ENCODE measurements around the gene GREB1L. TPM values are rescaled to one million over a fixed set of nuclear protein-coding genes. Genes with fewer than 3 reads are reported as not detected.
"Not testable (repeated sequence)": the region's sequence is repeated elsewhere in the genome, so short reads cannot be mapped to it uniquely, and the experiment has no call there.

GREB1L gene
- total and polyA plus RNA-seq, 2 donors, result 0.10 to 1.4 TPM

DNA sequence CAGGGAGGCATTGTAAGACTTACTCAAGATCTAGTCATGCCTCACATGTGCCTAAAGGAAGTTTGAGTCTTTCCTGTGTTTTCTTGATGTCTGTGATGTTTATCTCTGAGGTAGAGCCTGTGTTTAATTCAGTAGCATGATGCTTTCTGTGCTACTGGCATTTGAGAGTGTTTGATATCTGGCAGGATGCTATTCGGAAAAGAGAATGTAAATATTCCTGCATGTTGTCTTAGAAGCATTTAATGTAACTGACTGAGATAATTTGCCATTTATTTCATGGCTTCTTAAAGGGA is 58.8 kb downstream of the GREB1L start:
- H3K4me1 ChIP-seq (ENCODE audit: insufficient read depth), result no peaks in the 10 kb centered on the region
- no peak overlapping the region for H3K4me3 ChIP-seq (ENCODE audit: low read depth, low read length)
- no peak for DNase-seq (ENCODE audit: extremely low spot score)
- H3K36me3 ChIP-seq (ENCODE audit: insufficient read depth), result no peaks in the 10 kb centered on the region
- WGBS, result 15% methylated on average over 1 of the region's 1 CpG
- H3K27ac ChIP-seq (ENCODE audit: low read depth), result no peak overlapping the region

DNA sequence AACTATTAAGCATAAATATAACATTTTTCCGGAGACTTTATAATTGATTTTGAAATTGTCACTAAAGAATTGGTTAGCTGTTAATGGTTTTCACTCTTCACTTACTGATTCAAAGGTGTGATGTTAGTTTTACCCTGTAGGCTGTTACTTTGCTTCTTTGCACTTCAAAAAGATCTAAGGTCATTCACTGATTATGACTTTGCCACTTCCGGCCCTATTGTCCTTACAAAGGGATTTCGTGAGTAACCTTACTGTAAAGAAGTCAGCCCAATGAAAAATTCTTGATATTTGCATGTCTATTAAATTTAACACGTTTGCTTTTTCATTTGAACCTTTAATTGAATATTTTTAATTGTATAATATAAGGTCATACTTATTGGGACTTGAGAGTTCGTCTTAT is 61.4 kb downstream of the GREB1L start:
- 50% methylated on average over 5 of the region's 5 CpGs for WGBS
- DNase-seq (ENCODE audit: extremely low spot score), result no peak
- H3K36me3 ChIP-seq (ENCODE audit: insufficient read depth), result no peaks in the 10 kb centered on the region

DNA sequence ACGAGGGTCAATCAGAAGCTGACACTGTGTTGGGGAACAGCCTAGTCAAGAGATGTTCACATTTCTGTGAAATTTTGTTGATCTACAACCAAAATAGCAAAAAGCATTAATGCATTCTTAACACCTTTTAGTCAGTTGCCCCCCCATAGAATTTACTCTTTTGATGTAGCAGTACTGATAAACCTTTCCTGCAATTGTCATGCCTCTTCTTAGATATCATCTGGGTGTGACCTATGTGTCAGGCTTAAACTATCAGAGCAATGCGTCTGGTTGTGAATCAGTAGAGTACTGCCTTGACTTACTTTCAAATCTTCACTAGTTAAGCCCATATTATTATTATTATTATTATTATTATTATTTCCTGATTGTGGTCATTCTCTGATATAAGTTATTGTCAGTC is 61.9 kb downstream of the GREB1L start:
- Histone ChIP-seq H3K4me1 (ENCODE audit: insufficient read depth) (no peaks in the 10 kb centered on the region), H3K36me3 (ENCODE audit: insufficient read depth) (no peaks in the 10 kb centered on the region), H3K4me3 (ENCODE audit: low read depth, low read length) (no peak overlapping the region), H3K27ac (ENCODE audit: low read depth) (no peak overlapping the region)
- WGBS, result 53% methylated on average over 2 of the region's 2 CpGs
- DNase-seq (ENCODE audit: extremely low spot score), result no peak

More for the DNA sequence above, 61.4 kb downstream of the GREB1L start:
- no peaks in the 10 kb centered on the region for H3K4me1 ChIP-seq (ENCODE audit: insufficient read depth)
- H3K4me3 ChIP-seq (ENCODE audit: low read depth, low read length), result no peak overlapping the region
- no peak overlapping the region for H3K27ac ChIP-seq (ENCODE audit: low read depth)

DNA sequence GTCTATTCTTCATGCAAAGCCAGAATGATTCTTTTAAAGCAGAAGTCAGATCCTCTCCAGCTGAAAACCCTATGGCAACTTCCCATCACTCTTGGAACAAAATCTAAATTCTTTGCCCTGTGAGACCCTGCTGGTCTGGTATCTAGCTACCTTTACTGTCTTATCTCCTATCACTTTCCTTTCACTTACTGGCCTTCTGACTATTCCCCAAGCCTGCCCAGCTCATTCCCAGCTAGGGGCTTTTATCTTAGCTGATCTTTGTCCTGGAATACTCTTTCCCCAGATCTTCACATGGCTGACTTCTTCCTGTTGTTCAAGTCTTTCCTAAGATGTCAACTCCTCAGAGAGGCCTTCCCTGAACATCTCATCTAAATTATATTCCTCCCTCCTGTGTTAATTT is 63.6 kb downstream of the GREB1L start:
- H3K36me3 ChIP-seq (ENCODE audit: insufficient read depth), result no peaks in the 10 kb centered on the region
- H3K4me1 ChIP-seq (ENCODE audit: insufficient read depth), result no peaks in the 10 kb centered on the region
- H3K4me3 ChIP-seq (ENCODE audit: low read depth, low read length), result no peak overlapping the region
- no peak overlapping the region for H3K27ac ChIP-seq (ENCODE audit: low read depth)
- no peak for DNase-seq (ENCODE audit: extremely low spot score)

DNA sequence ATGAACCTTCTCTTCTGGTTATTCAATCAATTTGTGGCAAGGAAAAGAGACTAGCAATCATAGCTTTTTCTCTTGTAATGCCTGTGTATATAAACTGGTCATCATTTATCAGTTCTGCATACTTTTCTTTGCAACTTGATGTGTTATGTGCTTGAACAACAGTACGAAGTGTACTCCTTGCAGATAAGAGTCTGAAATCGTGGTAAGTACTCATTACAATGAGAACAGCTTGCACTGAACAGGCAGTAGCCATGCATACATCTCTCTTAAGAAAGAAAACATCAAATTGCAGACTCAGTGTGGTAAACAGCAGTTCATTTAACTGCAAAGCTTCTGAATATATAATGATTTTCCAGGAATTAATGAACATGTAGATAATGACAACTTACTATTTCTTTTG is 64.3 kb downstream of the GREB1L start:
- Histone ChIP-seq H3K27ac (ENCODE audit: low read depth) (no peak overlapping the region), H3K4me3 (ENCODE audit: low read depth, low read length) (no peak overlapping the region), H3K36me3 (ENCODE audit: insufficient read depth) (no peaks in the 10 kb centered on the region), H3K4me1 (ENCODE audit: insufficient read depth) (no peaks in the 10 kb centered on the region)
- 39% methylated on average over 2 of the region's 2 CpGs for WGBS
- no peak for DNase-seq (ENCODE audit: extremely low spot score)

DNA sequence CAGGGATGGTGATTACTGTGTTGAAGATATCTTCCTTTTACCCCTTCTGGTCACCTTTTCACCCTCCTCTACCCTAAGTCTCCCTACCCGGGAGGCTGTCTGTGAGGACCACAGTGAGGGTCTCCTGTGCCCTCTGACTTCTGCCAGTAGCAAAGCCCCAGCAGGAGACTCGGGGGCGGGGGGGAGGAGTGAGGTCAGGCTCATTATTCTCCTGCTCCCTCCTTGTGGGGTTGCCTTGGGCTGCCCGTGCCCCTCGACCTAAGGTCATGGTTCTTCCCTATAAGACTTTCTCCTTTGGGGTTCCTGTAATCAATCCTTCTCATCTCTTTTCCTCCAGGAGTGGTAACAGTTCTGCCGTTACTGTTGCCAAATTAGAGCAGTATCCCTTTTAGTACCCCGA is 65.5 kb downstream of the GREB1L start:
- no peak overlapping the region for H3K27ac ChIP-seq (ENCODE audit: low read depth)
- no peak for DNase-seq (ENCODE audit: extremely low spot score)
- no peaks in the 10 kb centered on the region for H3K4me1 ChIP-seq (ENCODE audit: insufficient read depth)
- no peak overlapping the region for H3K4me3 ChIP-seq (ENCODE audit: low read depth, low read length)
- no peaks in the 10 kb centered on the region for H3K36me3 ChIP-seq (ENCODE audit: insufficient read depth)
- 57% methylated on average over 7 of the region's 7 CpGs for WGBS

DNA sequence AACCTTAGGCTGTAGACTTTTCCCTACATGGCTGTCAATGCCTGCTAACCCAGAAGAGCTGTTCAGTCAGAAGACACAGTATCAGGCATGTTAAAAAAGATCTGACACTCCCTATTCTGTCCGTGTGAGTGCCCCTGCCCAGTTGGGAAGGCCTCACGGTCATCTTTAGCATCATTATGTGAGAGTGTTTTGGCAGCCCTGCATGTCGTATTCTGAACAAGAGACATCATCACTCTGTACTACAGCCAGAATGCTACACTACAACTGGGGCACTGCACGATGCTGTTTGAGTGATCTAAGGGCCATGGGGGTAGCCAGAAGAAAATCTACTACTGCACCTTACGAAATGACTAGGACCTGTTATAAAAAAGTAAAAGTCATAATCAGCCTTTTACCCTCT is 67.2 kb downstream of the GREB1L start:
- Histone ChIP-seq H3K4me1 (ENCODE audit: insufficient read depth) (no peaks in the 10 kb centered on the region), H3K4me3 (ENCODE audit: low read depth, low read length) (no peak overlapping the region), H3K36me3 (ENCODE audit: insufficient read depth) (no peaks in the 10 kb centered on the region), H3K27ac (ENCODE audit: low read depth) (no peak overlapping the region)
- WGBS, result 69% methylated on average over 5 of the region's 5 CpGs
- no peak for DNase-seq (ENCODE audit: extremely low spot score)

DNA sequence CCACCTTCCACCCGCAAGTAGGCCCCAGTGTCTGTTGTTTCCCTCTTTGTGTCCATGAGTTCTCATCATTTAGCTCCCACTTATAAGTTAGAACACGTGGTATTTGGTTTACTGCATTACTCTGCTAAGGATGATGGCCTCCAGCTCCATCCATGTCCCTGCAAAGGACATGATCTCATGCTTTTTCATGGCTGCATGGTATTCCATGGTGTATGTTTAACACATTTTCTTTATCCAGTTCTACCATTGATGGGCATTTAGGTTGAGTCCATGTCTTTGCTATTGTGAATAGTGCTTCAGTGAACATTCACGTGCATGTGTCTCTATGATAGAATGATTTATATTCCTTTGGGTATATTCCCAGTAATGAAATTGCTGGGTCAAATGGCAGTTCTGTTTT is 69.9 kb downstream of the GREB1L start:
- H3K4me1 ChIP-seq (ENCODE audit: insufficient read depth); H3K36me3 ChIP-seq (ENCODE audit: insufficient read depth); H3K27ac ChIP-seq (ENCODE audit: low read depth); DNase-seq (ENCODE audit: extremely low spot score); H3K4me3 ChIP-seq (ENCODE audit: low read depth, low read length): not testable (repeated sequence)
- 83% methylated on average over 3 of the region's 3 CpGs for WGBS

DNA sequence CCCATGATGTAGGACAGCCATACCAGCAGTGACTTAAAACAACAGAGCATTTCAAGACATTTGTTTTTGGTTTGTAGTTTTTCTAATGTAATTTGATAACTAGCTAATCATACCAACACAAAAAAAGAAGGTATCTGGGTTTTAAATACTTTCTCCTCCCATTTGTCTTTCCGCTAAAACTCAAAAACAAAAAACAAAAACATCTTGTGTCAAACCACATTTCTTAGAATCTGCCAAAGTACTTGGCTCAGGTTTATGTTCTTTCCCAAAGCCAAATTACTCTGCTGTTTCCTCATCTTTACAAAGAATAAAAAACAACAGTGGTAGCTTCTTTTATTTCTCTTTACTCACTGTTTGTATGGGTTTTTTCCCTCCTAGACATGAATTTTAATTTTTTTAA is 71.5 kb downstream of the GREB1L start:
- Histone ChIP-seq H3K36me3 (ENCODE audit: insufficient read depth) (no peaks in the 10 kb centered on the region), H3K4me1 (ENCODE audit: insufficient read depth) (no peaks in the 10 kb centered on the region), H3K4me3 (ENCODE audit: low read depth, low read length) (no peak overlapping the region), H3K27ac (ENCODE audit: low read depth) (no peak overlapping the region)
- whole genome bisulfite sequencing, result 89% methylated on average over 1 of the region's 1 CpG
- no peak for DNase-seq (ENCODE audit: extremely low spot score)

DNA sequence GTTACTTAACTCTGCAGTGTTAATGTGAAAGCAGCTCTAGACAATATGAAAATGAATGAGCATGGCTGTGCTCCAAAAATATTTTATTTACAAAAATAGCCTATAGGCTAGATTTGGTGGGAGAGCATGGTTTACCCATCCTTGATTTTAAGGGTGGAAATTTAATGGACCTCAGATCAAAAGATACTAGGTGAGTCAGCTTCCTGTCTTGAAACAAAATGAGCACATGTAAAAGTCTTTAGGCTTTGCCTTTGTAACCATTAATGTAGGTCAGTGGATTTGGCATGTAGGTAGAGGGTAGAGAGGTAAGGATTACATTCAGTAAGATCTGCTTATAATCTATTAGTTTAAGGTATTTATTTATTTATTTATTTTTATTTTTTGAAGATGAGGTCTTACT is 72.7 kb downstream of the GREB1L start:
- no peak for DNase-seq (ENCODE audit: extremely low spot score)
- H3K4me3 ChIP-seq (ENCODE audit: low read depth, low read length), result no peak overlapping the region
- no peaks in the 10 kb centered on the region for H3K36me3 ChIP-seq (ENCODE audit: insufficient read depth)
- H3K27ac ChIP-seq (ENCODE audit: low read depth), result no peak overlapping the region
- H3K4me1 ChIP-seq (ENCODE audit: insufficient read depth), result no peaks in the 10 kb centered on the region

DNA sequence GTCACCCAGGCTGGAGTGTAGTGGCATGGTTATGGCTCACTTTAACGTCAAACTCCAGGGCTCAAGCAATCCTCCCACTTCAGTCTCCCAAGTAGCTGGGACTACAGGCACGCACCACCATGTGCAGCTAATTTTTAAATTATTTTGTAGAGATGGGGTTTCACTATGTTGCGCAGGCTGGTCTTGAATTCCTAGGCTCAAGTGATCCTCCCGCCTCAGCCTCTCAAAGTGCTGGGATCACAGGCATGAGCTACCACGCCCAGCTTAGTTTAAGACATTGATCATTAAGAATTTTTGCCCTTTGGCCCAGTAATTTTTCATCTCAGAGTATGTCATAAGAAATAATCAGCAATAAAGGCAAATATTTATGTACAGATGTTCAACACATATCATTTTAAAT is 73.1 kb downstream of the GREB1L start:
- DNase-seq (ENCODE audit: extremely low spot score), result not testable (repeated sequence)

DNA sequence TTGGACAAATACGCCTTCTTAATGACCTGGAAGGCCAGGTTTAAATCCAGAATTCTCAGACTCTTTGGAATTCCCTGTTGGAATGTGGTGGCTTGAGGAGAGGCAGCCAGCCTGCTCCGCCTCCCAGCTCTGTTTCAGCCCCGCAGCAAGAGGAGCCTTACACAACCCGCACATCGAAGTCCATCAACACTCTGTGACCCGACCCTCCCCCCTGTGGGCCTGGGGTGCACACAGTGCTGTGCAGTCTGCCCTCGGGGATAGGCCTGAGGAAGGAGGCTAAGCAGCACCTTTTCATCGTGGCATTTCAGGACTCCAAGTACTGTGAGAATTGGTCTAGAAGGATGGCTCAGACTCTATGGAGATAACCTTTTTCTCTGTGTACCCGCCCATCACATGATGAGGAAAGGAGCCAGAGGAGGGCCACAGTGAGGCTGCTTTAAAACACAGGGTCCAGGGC is 73.7 kb downstream of the GREB1L start:
- Histone ChIP-seq H3K27ac (ENCODE audit: low read depth) (no peak overlapping the region), H3K4me1 (ENCODE audit: insufficient read depth) (no peaks in the 10 kb centered on the region), H3K4me3 (ENCODE audit: low read depth, low read length) (no peak overlapping the region), H3K36me3 (ENCODE audit: insufficient read depth) (no peaks in the 10 kb centered on the region)
- 41% methylated on average over 9 of the region's 9 CpGs for WGBS
- no peak for DNase-seq (ENCODE audit: extremely low spot score)

More for the DNA sequence above, 73.1 kb downstream of the GREB1L start:
- H3K36me3 ChIP-seq (ENCODE audit: insufficient read depth); H3K27ac ChIP-seq (ENCODE audit: low read depth); H3K4me3 ChIP-seq (ENCODE audit: low read depth, low read length); H3K4me1 ChIP-seq (ENCODE audit: insufficient read depth): not testable (repeated sequence)
- WGBS, result 92% methylated on average over 5 of the region's 5 CpGs

DNA sequence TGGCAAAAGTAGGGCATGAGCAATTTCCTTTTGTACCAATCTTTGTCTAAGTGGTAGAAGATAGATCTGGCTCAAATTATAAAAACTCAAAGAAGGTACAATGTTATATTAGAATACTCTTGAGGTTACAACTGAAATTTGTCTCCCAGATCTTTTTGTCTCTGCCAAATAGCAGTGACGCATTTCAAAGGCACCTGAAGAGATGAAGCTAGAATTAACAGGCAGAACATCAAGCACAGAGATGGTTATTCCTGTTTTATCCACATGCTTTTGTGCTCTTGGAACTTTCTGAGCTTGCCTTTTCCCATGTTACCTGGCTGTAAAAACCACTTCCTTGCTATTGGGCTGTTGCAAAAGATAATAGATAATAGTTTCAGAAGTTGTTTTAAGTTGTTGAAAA is 74.3 kb downstream of the GREB1L start:
- no peaks in the 10 kb centered on the region for H3K36me3 ChIP-seq (ENCODE audit: insufficient read depth)
- no peak overlapping the region for H3K4me3 ChIP-seq (ENCODE audit: low read depth, low read length)
- no peak for DNase-seq (ENCODE audit: extremely low spot score)
- no peaks in the 10 kb centered on the region for H3K4me1 ChIP-seq (ENCODE audit: insufficient read depth)
- 81% methylated on average over 1 of the region's 1 CpG for WGBS
- H3K27ac ChIP-seq (ENCODE audit: low read depth), result no peak overlapping the region

DNA sequence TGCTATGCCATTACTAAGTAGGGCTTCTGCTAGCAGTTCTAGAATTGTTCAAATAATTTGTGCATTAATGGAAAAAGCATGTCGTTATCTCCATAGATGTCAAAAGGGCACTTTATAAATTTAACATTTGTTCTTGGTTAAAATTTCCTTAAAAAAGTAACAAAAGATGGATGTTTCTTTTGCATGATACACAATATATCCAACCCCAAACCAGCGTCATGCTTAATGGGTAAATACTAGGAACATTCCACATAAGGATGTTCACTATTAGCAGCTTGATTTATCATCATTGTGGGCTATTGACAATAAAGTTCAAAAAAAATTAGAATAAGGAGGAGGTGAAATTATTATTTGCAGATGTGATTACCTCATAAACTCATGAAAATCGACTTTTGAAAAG is 79.7 kb downstream of the GREB1L start:
- 77% methylated on average over 3 of the region's 3 CpGs for WGBS
- no peak for DNase-seq (ENCODE audit: extremely low spot score)
- no peaks in the 10 kb centered on the region for H3K4me1 ChIP-seq (ENCODE audit: insufficient read depth)
- H3K27ac ChIP-seq (ENCODE audit: low read depth), result no peak overlapping the region
- no peaks in the 10 kb centered on the region for H3K36me3 ChIP-seq (ENCODE audit: insufficient read depth)
- no peak overlapping the region for H3K4me3 ChIP-seq (ENCODE audit: low read depth, low read length)

DNA sequence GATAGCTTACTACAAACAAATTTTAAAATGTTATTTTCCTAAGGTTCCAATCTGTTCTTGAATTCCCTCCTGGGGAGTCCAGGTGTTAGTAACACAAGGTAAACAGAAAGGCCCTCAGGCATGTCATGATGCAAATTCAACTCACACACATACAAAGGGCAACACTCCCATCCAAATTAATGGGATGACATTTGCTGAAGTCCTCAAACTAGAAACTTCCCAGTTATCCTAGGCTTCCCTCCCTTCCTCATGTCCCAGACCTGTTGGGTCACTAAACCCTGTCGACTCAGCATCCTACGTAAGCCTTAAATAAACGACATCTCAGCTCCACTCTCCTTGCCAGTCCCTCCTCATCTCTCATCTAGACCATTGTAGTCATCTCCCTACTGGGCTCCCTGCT is 85.1 kb downstream of the GREB1L start:
- WGBS, result 49% methylated on average over 3 of the region's 3 CpGs
- H3K4me1 ChIP-seq (ENCODE audit: insufficient read depth), result no peaks in the 10 kb centered on the region

More for the DNA sequence above, 85.1 kb downstream of the GREB1L start:
- Histone ChIP-seq H3K36me3 (ENCODE audit: insufficient read depth) (no peaks in the 10 kb centered on the region), H3K4me3 (ENCODE audit: low read depth, low read length) (no peak overlapping the region), H3K27ac (ENCODE audit: low read depth) (no peak overlapping the region)
- DNase-seq (ENCODE audit: extremely low spot score), result no peak

Data from urinary bladder (tissue), 4 donors.